ENCODE data around the gene SYNDIG1. TPM values are rescaled to one million over a fixed set of nuclear protein-coding genes. Genes with fewer than 3 reads are reported as not detected.

SYNDIG1 gene
- total and polyA plus RNA-seq, 2 of the 4 experiments (the other 2 are of a cell fraction): not detected

- Histone ChIP-seq H3K9me1 (ENCODE audit: insufficient read depth, low read length) (peaks cover 11% of the 10 kb centered on the region), H3K27ac (ENCODE audit: insufficient read depth, low read length) (no peak overlapping the region), H3K18ac (ENCODE audit: low read depth, low read length) (no peak overlapping the region), H2AK9ac (replicated peaks; ENCODE audit: low read depth, low read length, poor library complexity) (no peak overlapping the region), H2AFZ (replicated peaks; ENCODE audit: low read length, poor library complexity) (no peak overlapping the region), H2BK15ac (ENCODE audit: low read depth, low read length) (no peak overlapping the region), H2AK5ac (ENCODE audit: low read depth, low read length) (no peak overlapping the region), H3K14ac (replicated peaks; ENCODE audit: low read depth, low read length) (no peak overlapping the region), H2BK5ac (ENCODE audit: low read depth, low read length, poor library complexity, severe bottlenecking) (no peak overlapping the region), H3K9ac (ENCODE audit: low read depth, low read length) (no peak overlapping the region), H3K36me3 (ENCODE audit: control insufficient read depth, insufficient read depth, low read length) (no peaks in the 10 kb centered on the region), H2BK120ac (ENCODE audit: low read depth, low read length) (no peak overlapping the region; the same call in 1 of the 2 replicates), H3K4me1 (ENCODE audit: control insufficient read depth, insufficient read depth, low read length) (peaks cover 17% of the 10 kb centered on the region), H4K8ac (ENCODE audit: low read depth in 2 of 2, low read length in 2 of 2) (no peak overlapping the region), H3K27me3 (ENCODE audit: control insufficient read depth, insufficient read depth, low read length) (peaks cover 5% of the 10 kb centered on the region; the same call in 1 of the 2 replicates), H4K5ac (ENCODE audit: low read depth, low read length) (no peak overlapping the region), H3K79me1 (ENCODE audit: low read depth in 1 of 2, low read length in 2 of 2) (no peaks in the 10 kb centered on the region), H4K20me1 (ENCODE audit: insufficient read depth, low read length) (no peaks in the 10 kb centered on the region; the same call in 1 of the 2 replicates), H4K91ac (ENCODE audit: insufficient read depth, low read depth, low read length) (no peak overlapping the region), H3K4me2 (ENCODE audit: low read depth, low read length) (no peak overlapping the region), H3K9me3 (ENCODE audit: control insufficient read depth, insufficient read depth, low read length) (no peaks in the 10 kb centered on the region), H3K23ac (ENCODE audit: low read depth, low read length) (no peak overlapping the region), H3K4me3 (ENCODE audit: insufficient read depth, low read depth, low read length) (no peak overlapping the region), H2BK20ac (ENCODE audit: low read depth, low read length) (no peak overlapping the region), H3K56ac (ENCODE audit: extremely low read depth, insufficient read depth, low read length) (no peak overlapping the region), H3K4ac (ENCODE audit: low read depth, low read length) (no peak overlapping the region)
- no TSS peak for BruUV-seq (replicated peaks)
- TF ChIP-seq SMC3 (IDR thresholded peaks at IDR 0.05; ENCODE audit: low read depth, low read length) (no peak), FOS (IDR thresholded peaks at IDR 0.05; ENCODE audit: low read depth, low read length) (no peak), CEBPB (IDR thresholded peaks at IDR 0.05; ENCODE audit: low read depth, low read length) (no peak), USF2 (IDR thresholded peaks at IDR 0.05; ENCODE audit: low read depth, low read length) (no peak), MXI1 (IDR thresholded peaks at IDR 0.05; ENCODE audit: borderline replicate concordance, low read depth, low read length) (no peak), POLR2A (IDR thresholded peaks at IDR 0.05; ENCODE audit: low read depth, low read length) (no peak), RAD21 (IDR thresholded peaks at IDR 0.05; ENCODE audit: low read length) (no peak), ELK1 (IDR thresholded peaks at IDR 0.05; ENCODE audit: borderline replicate concordance, low read depth, low read length) (no peak), RFX5 (IDR thresholded peaks at IDR 0.05; ENCODE audit: low read depth, low read length) (no peak), MAFK (IDR thresholded peaks at IDR 0.05; ENCODE audit: low read depth, low read length) (no peak), MAZ (IDR thresholded peaks at IDR 0.05; ENCODE audit: borderline replicate concordance, low read depth, low read length) (no peak), RCOR1 (IDR thresholded peaks at IDR 0.05; ENCODE audit: insufficient replicate concordance, low read length) (no peak), CHD1 (IDR thresholded peaks at IDR 0.05; ENCODE audit: low read depth, low read length) (no peak)
- ATAC-seq (ENCODE audit: low read depth) (no peak), DNase-seq (no peak)
- intact Hi-C loops (cut with micrococcal nuclease): no loop called here
- dilution Hi-C loops (cut with HindIII; ENCODE audit: low sequenced_read_pairs, unreplicated experiment): no loop called here
- ChIA-PET CTCF (no interaction called here), POLR2A (ENCODE audit: unreplicated experiment) (no interaction called here)
- WGBS, 2 experiments (ENCODE audit: extremely low coverage in 2 of 2, insufficient read length in 1 of 2): 85% methylated on average over 4 of the region's 5 CpGs; no CpG with 5 or more reads in 1 of the 2 experiments
- in situ Hi-C loops (cut with MboI; ENCODE audit: low sequenced_read_pairs): no loop called here
These were observed 199.4 kb downstream of the SYNDIG1 start for GRCh38 chr20:24668791-24669190.

All from IMR-90 (cell line).